K562 (cell line): ENCODE data around the gene HPSE2. TPM values are rescaled to one million over a fixed set of nuclear protein-coding genes. Genes with fewer than 3 reads are reported as not detected.

Source experiments
- ATAC-seq: fragments of 200-7000 bp; cut with Tn5 transposase; 3 replicates; pipeline ENCODE4 v1.9.1; 2020; ENCODE audit warnings: moderate library complexity
- BruUV-seq: library from RNA; stranded (reverse); fragments of 400-500 nt; replicated peaks from 2 replicates; lab custom pipeline; 2021; lab: Mats Ljungman, UMichigan
- CTCF ChIA-PET: fragments of 300-600 bp; formaldehyde crosslinking; extraction: SDS; loops from one replicate; lab custom pipeline; 2021; ENCODE audit warnings: low intra/inter-chr PET ratio; lab: Yijun Ruan, JAX
- POLR2A ChIA-PET: fragments of 300-600, 350-650 bp; sonication (Branson Sonifier 250); formaldehyde crosslinking; extraction: SDS; loops from one replicate; lab custom pipeline; 2021; ENCODE audit warnings: antibody characterized with exemption, inconsistent platforms; lab: Yijun Ruan, JAX
- DNase-seq, 4 experiments: peaks; one replicate each; pipeline versions ENCODE4 v3.0.0 to v3.0.0-alpha.2; 2011 to 2018; ENCODE audit warnings: low spot score in 3 of 4, mixed read lengths in 3 of 4; ENCODE audit errors: extremely low read depth in 1 of 4
- FAIRE-seq: peaks from 2 replicates; lab custom pipeline; 2011; peaks lifted over from hg19 to GRCh38; lab: Jason Lieb, UNC
- H2AFZ ChIP-seq: 2 replicates; pipeline ENCODE4 v1.6.0; 2011; ENCODE audit warnings: low read depth, low read length, control low read depth, inconsistent platforms
- H3K27ac ChIP-seq: fragments of 200-600 bp; 3 replicates; pipeline ENCODE4 v1.8.0; 2011; ENCODE audit warnings: low read depth, mild to moderate bottlenecking, control low read depth, inconsistent platforms, low read length, moderate library complexity, mixed read lengths; ENCODE audit errors: extremely low read depth
- H3K27me3 ChIP-seq, 2 experiments: fragments of 300-600 bp in 1 of 2; 2 replicates in 1 of 2; 3 replicates in 1 of 2; pipeline versions ENCODE4 v1.6.0 to v1.8.0; 2011; ENCODE audit warnings: inconsistent platforms in 2 of 2, low read length in 2 of 2, mild to moderate bottlenecking in 1 of 2, mixed read lengths in 1 of 2, moderate library complexity in 1 of 2; ENCODE audit not compliant: control insufficient read depth in 2 of 2, insufficient read depth in 2 of 2
- H3K36me3 ChIP-seq: fragments of 300-600 bp; 3 replicates; pipeline ENCODE4 v1.8.0; 2011; ENCODE audit warnings: mild to moderate bottlenecking, low read length, inconsistent platforms; ENCODE audit not compliant: control insufficient read depth, insufficient read depth
- H3K4me1 ChIP-seq, 2 experiments: fragments of 200-600 bp in 1 of 2; replicated peaks in 1 of 2; 2 replicates in 1 of 2; 3 replicates in 1 of 2; pipeline versions ENCODE4 v1.5.1 to v1.8.0; 2011; ENCODE audit warnings: inconsistent platforms in 2 of 2, low read length in 2 of 2, mild to moderate bottlenecking in 1 of 2, mixed read lengths in 1 of 2, moderate library complexity in 1 of 2; ENCODE audit not compliant: control insufficient read depth in 2 of 2, insufficient read depth in 2 of 2
- H3K4me2 ChIP-seq: 2 replicates; pipeline ENCODE4 v1.6.1; 2011; ENCODE audit warnings: low read length, control low read depth, inconsistent platforms, mixed read lengths; ENCODE audit not compliant: insufficient read depth
- H3K4me3 ChIP-seq: fragments of 200-600 bp; sonication (generic), shearing (Covaris generic); 2 replicates; pipeline ENCODE4 v1.5.1; 2016; ENCODE audit warnings: control low read depth, inconsistent platforms
- H3K79me2 ChIP-seq: fragments of 200-600 bp; 3 replicates; pipeline ENCODE4 v1.8.0; 2011; ENCODE audit warnings: low read length, inconsistent platforms; ENCODE audit not compliant: control insufficient read depth, insufficient read depth
- H3K9ac ChIP-seq, 2 experiments: 2 replicates each; pipeline versions ENCODE4 v1.6.0 to v1.6.1; 2011; ENCODE audit warnings: low read depth in 2 of 2, low read length in 2 of 2, control low read depth in 1 of 2, inconsistent platforms in 1 of 2, mild to moderate bottlenecking in 1 of 2, mixed read lengths in 1 of 2; ENCODE audit not compliant: insufficient read depth in 1 of 2
- H3K9me1 ChIP-seq: one replicate; pipeline ENCODE4 v1.6.0; 2011; ENCODE audit warnings: inconsistent platforms, mild to moderate bottlenecking, low read length, moderate library complexity; ENCODE audit not compliant: control insufficient read depth, insufficient read depth
- H3K9me3 ChIP-seq: replicated peaks from 2 replicates; pipeline ENCODE4 v1.5.1; 2011; ENCODE audit warnings: low read depth, low read length, inconsistent platforms; ENCODE audit not compliant: control insufficient read depth, insufficient read depth
- H4K20me1 ChIP-seq: replicated peaks from 2 replicates; pipeline ENCODE4 v1.6.1; 2011; ENCODE audit warnings: low read length, inconsistent platforms, mixed read lengths; ENCODE audit not compliant: control insufficient read depth, insufficient read depth
- BDP1 ChIP-seq: IDR thresholded peaks from 3 replicates; pipeline ENCODE4 v1.6.1; 2011; ENCODE audit not compliant: insufficient read length, insufficient read depth
- BRD4 ChIP-seq: fragments of 200-600 bp; sonication (generic); IDR thresholded peaks from 2 replicates; pipeline ENCODE4 v1.6.1; 2017; ENCODE audit warnings: inconsistent platforms
- ESRRB ChIP-seq: fragments of 250-450 bp; sonication (Bioruptor Pico); IDR thresholded peaks from 2 replicates; pipeline ENCODE4 v1.5.0; 2020; ENCODE audit warnings: mild to moderate bottlenecking, moderate library complexity, borderline replicate concordance
- GABPA ChIP-seq: fragments of 200-800 bp; sonication (Bioruptor generic); conservative IDR thresholded peaks from 2 replicates; pipeline ENCODE4 v1.6.1; 2016; ENCODE audit warnings: low read depth, missing genetic modification characterization, missing compliant biosample characterization
- GABPB2 ChIP-seq: fragments of 250-450 bp; sonication (Bioruptor Pico); conservative IDR thresholded peaks from 2 replicates; pipeline ENCODE4 v1.5.1; 2021; ENCODE audit warnings: mild to moderate bottlenecking
- HMGN3 ChIP-seq: IDR thresholded peaks from 2 replicates; pipeline ENCODE4 v1.6.1; 2011; ENCODE audit warnings: borderline replicate concordance, low read depth, mild to moderate bottlenecking, mixed read lengths, low read length; ENCODE audit not compliant: insufficient read length; ENCODE audit errors: extremely low read depth
- MAFK ChIP-seq: IDR thresholded peaks from 2 replicates; pipeline ENCODE4 v1.6.1; 2011; ENCODE audit warnings: low read length, improper control_type of control experiment
- NFE2 ChIP-seq: IDR thresholded peaks from 2 replicates; pipeline ENCODE4 v1.6.1; 2014; ENCODE audit warnings: antibody characterized with exemption, low read depth
- POLR2AphosphoS2 ChIP-seq: IDR thresholded peaks from 2 replicates; pipeline ENCODE4 v1.6.1; 2012; ENCODE audit warnings: low read length, improper control_type of control experiment
- POLR2B ChIP-seq: fragments of 450-650 bp; IDR thresholded peaks from 2 replicates; pipeline ENCODE4 v1.6.1; 2018; ENCODE audit warnings: low read depth; ENCODE audit not compliant: partially characterized antibody
- PURB ChIP-seq: sonication (generic); formaldehyde crosslinking; IDR thresholded peaks from 2 replicates; pipeline ENCODE4 v1.9.0; 2021; ENCODE audit warnings: low read depth, mild to moderate bottlenecking, missing genetic modification reagents
- SNIP1 ChIP-seq: fragments of 450-650 bp; IDR thresholded peaks from 2 replicates; pipeline ENCODE4 v1.7.1; 2017; ENCODE audit warnings: low read depth, mild to moderate bottlenecking
- ZC3H8 ChIP-seq: fragments of 450-650 bp; IDR thresholded peaks from 2 replicates; pipeline ENCODE4 v1.6.1; 2017
- ZKSCAN8 ChIP-seq: fragments of 200-800 bp; sonication (Bioruptor generic); IDR thresholded peaks from 2 replicates; pipeline ENCODE4 v1.6.1; 2016; ENCODE audit warnings: missing genetic modification characterization, missing compliant biosample characterization
- ZNF184 ChIP-seq: sonication (generic); formaldehyde crosslinking; IDR thresholded peaks from 2 replicates; pipeline ENCODE4 v1.5.0; 2020; ENCODE audit warnings: missing genetic modification reagents
- ZNF282 ChIP-seq: sonication (generic); formaldehyde crosslinking; IDR thresholded peaks from 2 replicates; pipeline ENCODE4 v1.8.1; 2023; ENCODE audit warnings: missing genetic modification reagents
- WGBS: fragments of 100-300 bp; shearing (Covaris generic); methylation state at CpG from one replicate; pipeline ENCODE4 v1.1.6; 2016; ENCODE audit warnings: low coverage, mixed read lengths; ENCODE audit not compliant: insufficient coverage; ENCODE audit errors: missing lambda C conversion rate; 5-methylcytosine and 5-hydroxymethylcytosine counted together
- in situ Hi-C: fragments of 300-500 bp; cut with MboI; formaldehyde crosslinking; loops from 4 replicates; pipeline ENCODE4 v1.15.0; 2018; ENCODE audit warnings: inconsistent platforms, mixed read lengths
- intact Hi-C: fragments of 100-400 bp; cut with micrococcal nuclease; formaldehyde crosslinking; loops from 2 replicates; pipeline ENCODE4 v1.14.2; 2022
- polyA plus RNA-seq, 8 experiments: library from polyadenylated mRNA; depleted of rRNA in 4 of 8; stranded (reverse) in 5 of 8; unstranded in 3 of 8; fragments of >200 nt; fragmentation: Nextera tagmentation in 2 of 8; fragmentation: Illumina TruSeq in 1 of 8; extraction: Ambion mirVana in 2 of 8; extraction: Trizol in 1 of 8; gene quantifications; 2 replicates each; pipeline versions ENCODE4 v1.2.1 to v1.2.3, GENCODE V29; 2011 to 2014; ENCODE audit warnings: inconsistent platforms in 1 of 8, missing spikeins in 1 of 8
- total RNA-seq, 7 experiments: library from RNA; depleted of rRNA in 6 of 7; stranded (reverse); fragments of >200 nt in 6 of 7; fragmentation: Illumina TruSeq in 2 of 7; extraction: Trizol in 2 of 7; gene quantifications; 2 replicates each; pipeline versions ENCODE4 v1.2.1 to v1.2.3, GENCODE V29; 2011 to 2021; ENCODE audit warnings: low replicate concordance in 1 of 7
- TF ChIP-seq, protein P1 (sequence below), 2 experiments: fragments of 450-650 bp; conservative IDR thresholded peaks; 2 replicates each; pipeline ENCODE4 v1.6.1; 2017; ENCODE audit warnings: mild to moderate bottlenecking in 2 of 2, moderate library complexity in 2 of 2
- TF ChIP-seq, protein P2 (sequence below): sonication (generic); formaldehyde crosslinking; IDR thresholded peaks from 2 replicates; pipeline ENCODE4 v1.8.0; 2022; ENCODE audit warnings: mild to moderate bottlenecking, missing genetic modification reagents

Gene HPSE2
- total and polyA plus RNA-seq, 9 of the 15 experiments (the other 6 are each of a cell fraction or from before 2014, with no cell fraction given), result 0.03 to 0.10 (median 0.04) TPM; not detected in 2

DNA sequence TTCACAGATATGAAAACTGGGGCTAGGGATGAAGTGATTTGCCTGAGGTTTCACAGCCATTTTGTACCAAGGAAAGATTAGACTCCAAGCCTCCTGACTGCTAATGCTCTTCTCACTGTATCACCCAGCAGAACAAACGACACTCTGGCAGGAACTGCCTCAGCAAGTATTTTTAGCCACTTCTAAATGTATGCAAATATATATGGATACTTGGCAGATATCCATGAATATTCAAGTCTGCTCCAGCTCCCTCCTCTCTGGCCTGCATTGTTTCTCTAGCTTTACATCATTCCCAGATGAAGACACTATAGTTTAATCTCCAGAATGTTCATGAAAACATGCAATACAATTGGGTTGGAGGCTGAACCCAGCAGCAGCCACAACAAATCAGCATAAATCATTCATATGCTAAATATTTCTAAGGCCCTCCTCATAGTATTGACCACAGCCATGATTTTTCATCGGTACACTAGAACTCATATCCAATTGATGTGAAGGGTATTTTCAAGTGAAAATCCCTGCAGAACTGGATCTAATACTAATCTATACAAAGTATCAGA lies 65.5 kb downstream of the HPSE2 start:
- H3K4me1 ChIP-seq, result no peaks in the 10 kb centered on the region
- no peaks in the 10 kb centered on the region for H4K20me1 ChIP-seq
- FAIRE-seq (no peak), DNase-seq (no peak), ATAC-seq (no peak)
- in situ Hi-C loops, result no loop called here
- no peaks in the 10 kb centered on the region for H3K36me3 ChIP-seq
- no peak overlapping the region for H3K4me2 ChIP-seq
- no TSS peak for BruUV-seq
- no peaks in the 10 kb centered on the region for H3K9me1 ChIP-seq
- H2AFZ ChIP-seq, result no peak overlapping the region
- H3K27ac ChIP-seq, result no peak overlapping the region
- H3K79me2 ChIP-seq, result no peaks in the 10 kb centered on the region
- no peaks in the 10 kb centered on the region for H3K9me3 ChIP-seq
- intact Hi-C loops, result loop anchor here (5.0 to 10.0 kb wide), 3 partner anchors 77 to 423 kb away; no protein-coding TSS in a partner anchor
- CTCF ChIA-PET, result no interaction called here
- TF ChIP-seq NFE2, result no peak
- TF ChIP-seq ESRRB, result no peak
- TF ChIP-seq, protein P1, sequence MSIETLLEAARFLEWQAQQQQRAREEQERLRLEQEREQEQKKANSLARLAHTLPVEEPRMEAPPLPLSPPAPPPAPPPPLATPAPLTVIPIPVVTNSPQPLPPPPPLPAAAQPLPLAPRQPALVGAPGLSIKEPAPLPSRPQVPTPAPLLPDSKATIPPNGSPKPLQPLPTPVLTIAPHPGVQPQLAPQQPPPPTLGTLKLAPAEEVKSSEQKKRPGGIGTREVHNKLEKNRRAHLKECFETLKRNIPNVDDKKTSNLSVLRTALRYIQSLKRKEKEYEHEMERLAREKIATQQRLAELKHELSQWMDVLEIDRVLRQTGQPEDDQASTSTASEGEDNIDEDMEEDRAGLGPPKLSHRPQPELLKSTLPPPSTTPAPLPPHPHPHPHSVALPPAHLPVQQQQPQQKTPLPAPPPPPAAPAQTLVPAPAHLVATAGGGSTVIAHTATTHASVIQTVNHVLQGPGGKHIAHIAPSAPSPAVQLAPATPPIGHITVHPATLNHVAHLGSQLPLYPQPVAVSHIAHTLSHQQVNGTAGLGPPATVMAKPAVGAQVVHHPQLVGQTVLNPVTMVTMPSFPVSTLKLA (conservative IDR thresholded peaks at IDR 0.05), result no peak
- no peak for TF ChIP-seq GABPA
- TF ChIP-seq SNIP1, result no peak
- TF ChIP-seq PURB (CRISPR knock-in tag), result no peak
- no peak for TF ChIP-seq ZNF184 (CRISPR knock-in tag)
- TF ChIP-seq, protein P2, sequence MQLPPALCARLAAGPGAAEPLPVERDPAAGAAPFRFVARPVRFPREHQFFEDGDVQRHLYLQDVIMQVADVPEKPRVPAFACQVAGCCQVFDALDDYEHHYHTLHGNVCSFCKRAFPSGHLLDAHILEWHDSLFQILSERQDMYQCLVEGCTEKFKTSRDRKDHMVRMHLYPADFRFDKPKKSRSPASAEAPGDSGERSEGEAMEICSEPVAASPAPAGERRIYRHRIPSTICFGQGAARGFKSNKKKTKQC (CRISPR knock-in tag), result no peak
- no peak for TF ChIP-seq BDP1
- TF ChIP-seq MAFK, result no peak
- no peak for TF ChIP-seq ZC3H8
- no peak for TF ChIP-seq BRD4
- no peak for TF ChIP-seq ZNF282 (CRISPR knock-in tag)
- TF ChIP-seq ZKSCAN8 (CRISPR knock-in tag), result no peak
- TF ChIP-seq GABPB2 (CRISPR knock-in tag), result no peak
- no peak for TF ChIP-seq POLR2B
- no peak for TF ChIP-seq HMGN3
- TF ChIP-seq POLR2AphosphoS2, result no peak
- no peaks in the 10 kb centered on the region for H3K27me3 ChIP-seq
- H3K4me3 ChIP-seq, result no peak overlapping the region
- POLR2A ChIA-PET, result no interaction called here
- H3K9ac ChIP-seq, result no peak overlapping the region
- 0% methylated on average over 2 of the region's 2 CpGs for WGBS
